Measurements from ENCODE around the gene FUOM. TPM values are rescaled to one million over a fixed set of nuclear protein-coding genes. Genes with fewer than 3 reads are reported as not detected.

The FUOM gene
- polyA plus RNA-seq, 3 donors, result 29.8 to 56.8 (median 39.0) TPM

- no peak overlapping the region for H3K27ac Mint-ChIP-seq
- no peak overlapping the region for H2AFZ ChIP-seq (ENCODE audit: insufficient read depth, low read depth, low read length, poor library complexity, severe bottlenecking)
- peak overlapping the region; percentile 39 for H3K4me2 ChIP-seq (replicated peaks; ENCODE audit: extremely low read depth, low read length, poor library complexity, severe bottlenecking)
- peaks cover 2% of the 10 kb centered on the region for H3K4me1 Mint-ChIP-seq
- no peaks in the 10 kb centered on the region for H3K36me3 Mint-ChIP-seq
- H3K27ac ChIP-seq (ENCODE audit: low read depth in 1 of 2, low read length in 2 of 2), result no peak overlapping the region
- H3K4me3 ChIP-seq (replicated peaks in 1 of 3; ENCODE audit: low read depth in 2 of 3, low read length in 3 of 3), result no peak overlapping the region
- peaks cover 4 to 15% of the 10 kb centered on the region in 2 donors for H3K4me1 ChIP-seq (ENCODE audit: control insufficient read depth in 1 of 2, insufficient read depth in 2 of 2, low read length in 2 of 2)
- peaks cover 8 to 22% of the 10 kb centered on the region in 2 donors for H3K9me3 ChIP-seq (replicated peaks in 1 of 2; ENCODE audit: control insufficient read depth in 1 of 2, insufficient read depth in 1 of 2, low read length in 2 of 2)
- WGBS (ENCODE audit: insufficient coverage), result 2% methylated on average over 74 of the region's 91 CpGs
- peaks cover 48 to 76% (median 62%) of the 10 kb centered on the region in 3 donors for H3K27me3 Mint-ChIP-seq (ENCODE audit: low read depth in 3 of 3)
- no peak overlapping the region for H3K9ac ChIP-seq (ENCODE audit: insufficient read depth, low read length, poor library complexity, severe bottlenecking)
- no peaks in the 10 kb centered on the region for H4K20me1 ChIP-seq (ENCODE audit: insufficient read depth, low read length)
- intact Hi-C loops (cut with micrococcal nuclease), result loop anchor here (5.0 to 10.0 kb wide), 4 partner anchors 181 to 361 kb away; partner anchors contain the start of gene CYP2E1 (in 1 of the 2)
- peak overlapping the region in 1 of 2 donors; percentile 81 for H3K4me3 Mint-ChIP-seq
- peaks cover 26 to 58% of the 10 kb centered on the region in 2 donors for H3K27me3 ChIP-seq (ENCODE audit: control insufficient read depth in 2 of 2, insufficient read depth in 2 of 2, low read length in 2 of 2)
- no peak for TF ChIP-seq CTCF (IDR thresholded peaks at IDR 0.05)
- peaks cover 0 to 23% (median 12%) of the 10 kb centered on the region in 7 donors for H3K9me3 Mint-ChIP-seq
- no peaks in the 10 kb centered on the region for H3K79me2 ChIP-seq (ENCODE audit: insufficient read depth, low read length)
- no peaks in the 10 kb centered on the region for H3K36me3 ChIP-seq (replicated peaks in 1 of 2; ENCODE audit: control insufficient read depth in 1 of 2, insufficient read depth in 2 of 2, low read length in 2 of 2)
- no peak for DNase-seq
Observed at GRCh38 chr10:133325440-133326222, 32.2 kb downstream of the FUOM start.

DNA sequence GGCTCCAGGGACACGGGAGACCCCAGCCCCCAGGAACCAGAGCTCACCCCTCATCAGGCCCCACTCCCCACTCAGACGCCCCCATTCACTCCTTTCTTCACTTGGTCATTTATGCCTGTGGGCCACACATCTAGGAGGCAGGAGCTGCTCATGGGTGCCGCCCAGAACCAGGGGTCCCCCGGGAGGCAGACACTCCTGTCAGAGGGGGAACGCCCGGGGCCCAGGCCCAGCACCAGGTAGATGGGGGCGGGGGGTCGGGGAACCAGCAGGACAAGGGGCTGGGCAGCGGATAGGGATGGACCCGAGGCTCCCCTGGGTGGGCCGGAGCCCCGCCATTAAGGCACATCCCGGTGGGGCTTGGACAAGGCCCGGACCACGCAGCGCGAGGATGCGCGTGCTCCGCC lies 33.0 kb downstream of the FUOM start:
- H3K27me3 Mint-ChIP-seq (ENCODE audit: low read depth in 3 of 3), result peaks cover 48 to 72% (median 59%) of the 10 kb centered on the region in 3 donors
- Histone ChIP-seq H3K4me2 (replicated peaks; ENCODE audit: extremely low read depth, low read length, poor library complexity, severe bottlenecking) (peak overlapping the region; percentile 39), H3K36me3 (replicated peaks in 1 of 2; ENCODE audit: control insufficient read depth in 1 of 2, insufficient read depth in 2 of 2, low read length in 2 of 2) (no peaks in the 10 kb centered on the region), H3K9me3 (replicated peaks in 1 of 2; ENCODE audit: control insufficient read depth in 1 of 2, insufficient read depth in 1 of 2, low read length in 2 of 2) (peaks cover 8 to 22% of the 10 kb centered on the region in 2 donors), H3K79me2 (ENCODE audit: insufficient read depth, low read length) (no peaks in the 10 kb centered on the region), H3K27ac (ENCODE audit: low read depth in 1 of 2, low read length in 2 of 2) (no peak overlapping the region), H3K27me3 (ENCODE audit: control insufficient read depth in 2 of 2, insufficient read depth in 2 of 2, low read length in 2 of 2) (peaks cover 24 to 55% of the 10 kb centered on the region in 2 donors), H4K20me1 (ENCODE audit: insufficient read depth, low read length) (no peaks in the 10 kb centered on the region), H3K9ac (ENCODE audit: insufficient read depth, low read length, poor library complexity, severe bottlenecking) (no peak overlapping the region), H3K4me1 (ENCODE audit: control insufficient read depth in 1 of 2, insufficient read depth in 2 of 2, low read length in 2 of 2) (peaks cover 1 to 13% of the 10 kb centered on the region in 2 donors), H2AFZ (ENCODE audit: insufficient read depth, low read depth, low read length, poor library complexity, severe bottlenecking) (no peak overlapping the region), H3K4me3 (replicated peaks in 1 of 3; ENCODE audit: low read depth in 2 of 3, low read length in 3 of 3) (no peak overlapping the region)
- no peak for DNase-seq
- no peak overlapping the region for H3K27ac Mint-ChIP-seq
- H3K4me1 Mint-ChIP-seq, result peaks cover 2% of the 10 kb centered on the region
- H3K4me3 Mint-ChIP-seq, result peak overlapping the region in 1 of 2 donors; percentile 81
- TF ChIP-seq CTCF (IDR thresholded peaks at IDR 0.05), result no peak
- peaks cover 0 to 26% (median 15%) of the 10 kb centered on the region in 7 donors for H3K9me3 Mint-ChIP-seq
- intact Hi-C loops (cut with micrococcal nuclease), result loop anchor here (5.0 to 10.0 kb wide), 4 partner anchors 180 to 360 kb away; partner anchors contain the start of gene CYP2E1 (in 1 of the 2)
- H3K36me3 Mint-ChIP-seq, result no peaks in the 10 kb centered on the region
- 29% methylated on average over 18 of the region's 20 CpGs for WGBS (ENCODE audit: insufficient coverage)
